ENCODE data around the gene RERE.

The RERE gene

GRCh38 chr1:8706291-8706690 lies 111.1 kb downstream of the RERE start:
- no peak overlapping the region for H3K27ac ChIP-seq (ENCODE audit: low read depth, low read length)
- no peak overlapping the region for H3K4me3 ChIP-seq (ENCODE audit: insufficient read depth, low read length, poor library complexity, severe bottlenecking)
- no peak overlapping the region for H2AFZ ChIP-seq (ENCODE audit: low read depth, low read length, severe bottlenecking)
- H3K9ac ChIP-seq (ENCODE audit: low read length): no peak overlapping the region
- no peaks in the 10 kb centered on the region for H3K36me3 ChIP-seq (ENCODE audit: low read length)
- H3F3A ChIP-seq (ENCODE audit: insufficient read depth): peaks cover 10% of the 10 kb centered on the region; the same call in 1 of the 2 replicates
- no peaks in the 10 kb centered on the region for H3K27me3 ChIP-seq (ENCODE audit: low read length)
- no peak overlapping the region for H3K4me2 ChIP-seq (ENCODE audit: low read depth, low read length, poor library complexity, severe bottlenecking)
- no peaks in the 10 kb centered on the region for H3K9me3 ChIP-seq (ENCODE audit: insufficient read depth, low read length)
- no peaks in the 10 kb centered on the region for H3K79me2 ChIP-seq (ENCODE audit: insufficient read depth, low read length)
- H3K9me2 ChIP-seq (replicated peaks; ENCODE audit: insufficient read depth, low read length): no peaks in the 10 kb centered on the region
- TF ChIP-seq CTCF (IDR thresholded peaks at IDR 0.05; ENCODE audit: insufficient read depth, low read length, poor library complexity, severe bottlenecking) (no peak), EZH2phosphoT487 (conservative IDR thresholded peaks at IDR 0.05; ENCODE audit: low read length) (no peak)
- H4K20me1 ChIP-seq (ENCODE audit: low read depth, low read length): peaks cover 9% of the 10 kb centered on the region; the same call in 1 of the 2 replicates

DNA sequence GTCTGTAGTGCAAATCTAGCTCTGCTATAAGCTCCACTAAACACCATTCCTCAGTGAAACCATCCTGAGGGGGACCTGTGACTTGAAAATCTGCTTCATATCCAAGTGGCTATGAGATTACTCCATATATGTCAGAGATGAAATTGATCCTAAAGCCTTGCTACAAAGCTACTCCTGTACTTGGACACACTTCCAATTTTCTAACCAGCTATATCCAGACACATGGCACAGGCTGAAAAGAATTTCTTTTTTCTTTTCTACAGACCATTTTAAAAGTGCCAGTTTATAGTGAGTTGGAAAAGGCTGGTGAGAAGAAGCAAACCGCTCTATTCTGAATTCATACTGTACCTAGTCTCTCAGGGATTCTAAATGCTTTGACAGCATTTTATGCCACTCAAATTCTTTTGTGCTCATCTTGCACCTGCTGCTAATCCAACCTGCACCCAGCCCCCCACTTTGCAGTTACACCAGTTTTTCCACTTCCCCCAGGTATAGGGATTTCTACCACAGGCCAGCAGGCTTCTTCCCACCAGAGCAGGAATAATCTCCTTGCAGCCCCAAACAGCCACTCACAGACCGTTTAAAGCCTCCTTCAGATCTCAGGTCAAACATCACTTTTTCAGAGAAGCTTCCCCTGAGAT lies 112.5 kb downstream of the RERE start:
- Histone ChIP-seq H3K9ac (ENCODE audit: low read length) (no peak overlapping the region), H3K9me2 (replicated peaks; ENCODE audit: insufficient read depth, low read length) (no peaks in the 10 kb centered on the region), H3K27ac (ENCODE audit: low read depth, low read length) (no peak overlapping the region), H3F3A (ENCODE audit: insufficient read depth) (peaks cover 10% of the 10 kb centered on the region; the same call in 1 of the 2 replicates), H4K20me1 (ENCODE audit: low read depth, low read length) (peaks cover 17% of the 10 kb centered on the region; the same call in 1 of the 2 replicates), H3K4me2 (ENCODE audit: low read depth, low read length, poor library complexity, severe bottlenecking) (no peak overlapping the region), H3K27me3 (ENCODE audit: low read length) (no peaks in the 10 kb centered on the region), H2AFZ (ENCODE audit: low read depth, low read length, severe bottlenecking) (no peak overlapping the region), H3K9me3 (ENCODE audit: insufficient read depth, low read length) (no peaks in the 10 kb centered on the region), H3K36me3 (ENCODE audit: low read length) (no peaks in the 10 kb centered on the region), H3K79me2 (ENCODE audit: insufficient read depth, low read length) (no peaks in the 10 kb centered on the region), H3K4me3 (ENCODE audit: insufficient read depth, low read length, poor library complexity, severe bottlenecking) (no peak overlapping the region)
- no peak for TF ChIP-seq EZH2phosphoT487 (conservative IDR thresholded peaks at IDR 0.05; ENCODE audit: low read length)

DNA sequence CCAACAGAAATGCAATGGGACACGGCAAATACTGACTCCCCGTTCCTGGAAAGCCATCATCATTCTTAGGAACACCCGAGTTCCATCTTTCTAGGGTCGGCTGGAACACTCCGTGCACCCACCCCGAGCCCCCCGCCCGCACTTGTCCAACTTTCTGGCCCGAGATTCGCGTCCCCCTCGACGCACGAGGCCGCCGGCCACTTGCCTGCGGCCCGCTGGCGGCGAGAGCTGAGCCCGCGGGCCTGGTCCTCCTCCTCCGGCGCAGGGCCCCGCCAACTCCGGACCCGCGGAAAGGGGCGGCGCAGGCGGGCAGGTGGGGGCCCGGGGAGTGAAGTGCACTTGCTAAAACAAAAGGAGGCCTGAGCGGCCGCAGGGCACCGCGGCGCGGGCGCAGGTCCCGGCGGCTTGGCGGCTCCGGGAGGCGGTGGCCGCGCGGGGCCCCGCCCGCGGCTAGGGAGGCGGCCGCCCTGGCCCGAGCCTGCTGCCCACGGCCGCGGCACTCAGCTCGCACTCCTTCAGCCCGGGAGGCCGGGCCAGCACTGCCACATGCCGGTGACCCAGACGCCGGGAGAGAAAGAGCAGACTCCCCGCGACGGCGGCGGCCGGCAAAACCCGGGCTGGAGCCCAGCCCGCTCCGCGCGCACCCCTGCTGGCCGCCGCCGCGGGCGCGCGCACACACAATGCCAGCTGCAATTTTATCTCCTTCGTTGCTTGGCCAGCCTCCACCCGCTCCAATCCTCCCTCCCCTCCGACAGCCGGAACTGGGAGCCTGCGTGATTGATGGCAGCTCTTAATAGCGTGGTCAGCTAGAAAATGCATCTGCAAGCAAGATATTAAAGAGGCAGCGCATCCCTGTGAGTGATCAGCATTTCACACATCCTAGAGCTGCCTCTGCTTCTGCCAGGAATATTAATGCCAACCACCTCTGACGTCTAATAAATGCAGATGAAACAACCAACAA lies 114.3 kb downstream of the RERE start:
- H3K9me2 ChIP-seq (replicated peaks; ENCODE audit: insufficient read depth, low read length): no peaks in the 10 kb centered on the region
- no peaks in the 10 kb centered on the region for H3K9me3 ChIP-seq (ENCODE audit: insufficient read depth, low read length)
- H3K36me3 ChIP-seq (ENCODE audit: low read length): no peaks in the 10 kb centered on the region
- H2AFZ ChIP-seq (ENCODE audit: low read depth, low read length, severe bottlenecking): no peak overlapping the region
- H3K79me2 ChIP-seq (ENCODE audit: insufficient read depth, low read length): no peaks in the 10 kb centered on the region
- peak overlapping the region; percentile 51 for H3K9ac ChIP-seq (ENCODE audit: low read length)
- H3K27me3 ChIP-seq (ENCODE audit: low read length): no peaks in the 10 kb centered on the region
- H3K4me2 ChIP-seq (ENCODE audit: low read depth, low read length, poor library complexity, severe bottlenecking): peak overlapping the region; percentile 74
- H3K27ac ChIP-seq (ENCODE audit: low read depth, low read length): no peak overlapping the region
- peak overlapping the region; percentile 51 for H3K4me3 ChIP-seq (ENCODE audit: insufficient read depth, low read length, poor library complexity, severe bottlenecking)
- TF ChIP-seq EZH2phosphoT487 (conservative IDR thresholded peaks at IDR 0.05; ENCODE audit: low read length): no peak
- TF ChIP-seq CTCF (IDR thresholded peaks at IDR 0.05; ENCODE audit: insufficient read depth, low read length, poor library complexity, severe bottlenecking): no peak
- H3F3A ChIP-seq (ENCODE audit: insufficient read depth): peaks cover 10% of the 10 kb centered on the region; the same call in 1 of the 2 replicates
- H4K20me1 ChIP-seq (ENCODE audit: low read depth, low read length): peaks cover 23% of the 10 kb centered on the region; the same call in 1 of the 2 replicates

Measured in SU-DHL-6 (cell line).